K562 (cell line): ENCODE data around the gene TXNRD1. TPM values are rescaled to one million over a fixed set of nuclear protein-coding genes. Genes with fewer than 3 reads are reported as not detected.

Experiments used
- ADNP ChIP-seq: fragments of 200-800 bp; sonication (Bioruptor generic); IDR thresholded peaks from 2 replicates; pipeline ENCODE4 v1.6.1; 2016; ENCODE audit warnings: missing genetic modification characterization, missing compliant biosample characterization
- AFF1 ChIP-seq, 2 experiments: fragments of 450-650 bp; IDR thresholded peaks; 2 replicates each; pipeline ENCODE4 v1.6.1; 2018; ENCODE audit warnings: mild to moderate bottlenecking in 2 of 2, low read depth in 1 of 2; ENCODE audit not compliant: partially characterized antibody in 2 of 2
- BHLHE40 ChIP-seq: IDR thresholded peaks from 2 replicates; pipeline ENCODE4 v1.6.1; 2011; ENCODE audit warnings: low read length, improper control_type of control experiment
- FOXJ2 ChIP-seq: fragments of 200-800 bp; sonication (Bioruptor generic); IDR thresholded peaks from 2 replicates; pipeline ENCODE4 v1.6.1; 2016; ENCODE audit warnings: missing genetic modification characterization, missing compliant biosample characterization
- LCOR ChIP-seq: sonication (generic); formaldehyde crosslinking; IDR thresholded peaks from 2 replicates; pipeline ENCODE4 v1.8.0; 2022; ENCODE audit warnings: mild to moderate bottlenecking, missing genetic modification reagents
- RUNX1 ChIP-seq: sonication (generic); IDR thresholded peaks from 2 replicates; pipeline ENCODE4 v1.6.1; 2016; ENCODE audit warnings: antibody characterized with exemption, low read depth
- SIN3B ChIP-seq: fragments of 450-650 bp; IDR thresholded peaks from 2 replicates; pipeline ENCODE4 v1.6.1; 2017; ENCODE audit warnings: low read depth, mild to moderate bottlenecking, moderate library complexity
- SREBF1 ChIP-seq: fragments of 150-350 bp; IDR thresholded peaks from 2 replicates; pipeline ENCODE4 v1.6.1; 2014; ENCODE audit warnings: antibody characterized with exemption, low read depth, low read length, borderline replicate concordance
- SRSF9 ChIP-seq: fragments of 200-400 bp; formaldehyde crosslinking; IDR thresholded peaks from 2 replicates; pipeline ENCODE4 v1.6.1; 2017; ENCODE audit warnings: low read depth, low read length, borderline replicate concordance
- YY1 ChIP-seq, 3 experiments: IDR thresholded peaks; 2 replicates each; pipeline ENCODE4 v1.6.1; 2011; ENCODE audit warnings: low read length in 2 of 3, mild to moderate bottlenecking in 2 of 3, moderate library complexity in 2 of 3, borderline replicate concordance in 1 of 3, control low read depth in 1 of 3, low read depth in 1 of 3; ENCODE audit not compliant: insufficient read depth in 3 of 3, insufficient replicate concordance in 2 of 3, control insufficient read depth in 1 of 3, insufficient read length in 1 of 3; ENCODE audit errors: extremely low read depth in 1 of 3
- ZNF561 ChIP-seq: fragments of 450-650 bp; formaldehyde crosslinking; conservative IDR thresholded peaks from 2 replicates; pipeline ENCODE4 v1.4.0; 2020; ENCODE audit warnings: mild to moderate bottlenecking, moderate library complexity
- ZNF699 ChIP-seq: fragments of 250-450 bp; sonication (Bioruptor Pico); IDR thresholded peaks from 2 replicates; pipeline ENCODE4 v1.8.0; 2021; ENCODE audit warnings: mild to moderate bottlenecking, moderate library complexity; ENCODE audit not compliant: insufficient replicate concordance
- polyA plus RNA-seq, 8 experiments: library from polyadenylated mRNA; depleted of rRNA in 4 of 8; stranded (reverse) in 5 of 8; unstranded in 3 of 8; fragments of >200 nt; fragmentation: Nextera tagmentation in 2 of 8; fragmentation: Illumina TruSeq in 1 of 8; extraction: Ambion mirVana in 2 of 8; extraction: Trizol in 1 of 8; gene quantifications; 2 replicates each; pipeline versions ENCODE4 v1.2.1 to v1.2.3, GENCODE V29; 2011 to 2014; ENCODE audit warnings: inconsistent platforms in 1 of 8, missing spikeins in 1 of 8
- total RNA-seq, 7 experiments: library from RNA; depleted of rRNA in 6 of 7; stranded (reverse); fragments of >200 nt in 6 of 7; fragmentation: Illumina TruSeq in 2 of 7; extraction: Trizol in 2 of 7; gene quantifications; 2 replicates each; pipeline versions ENCODE4 v1.2.1 to v1.2.3, GENCODE V29; 2011 to 2021; ENCODE audit warnings: low replicate concordance in 1 of 7
- TF ChIP-seq, protein P1 (sequence below): IDR thresholded peaks from 3 replicates; pipeline ENCODE4 v1.6.1; 2011; ENCODE audit warnings: borderline replicate concordance, mild to moderate bottlenecking, moderate library complexity; ENCODE audit not compliant: insufficient read length; ENCODE audit errors: extremely low read depth
- TF ChIP-seq, protein P2 (sequence below), 3 experiments: fragments of 200-800 bp in 1 of 3; fragments of 250-450 bp in 1 of 3; fragments of 450-650 bp in 1 of 3; sonication (Bioruptor Pico) in 1 of 3; sonication (Bioruptor generic) in 1 of 3; formaldehyde crosslinking in 1 of 3; IDR thresholded peaks; 2 replicates each; pipeline versions ENCODE4 v1.6.1 to v1.8.0; 2016 to 2022; ENCODE audit warnings: mild to moderate bottlenecking in 2 of 3, missing genetic modification characterization in 2 of 3, missing compliant biosample characterization in 1 of 3, moderate library complexity in 1 of 3

TXNRD1 gene
- total and polyA plus RNA-seq, 9 of the 15 experiments (the other 6 are each of a cell fraction or from before 2014, with no cell fraction given) = 107 to 189 (median 146) TPM

- TF ChIP-seq, protein P1, sequence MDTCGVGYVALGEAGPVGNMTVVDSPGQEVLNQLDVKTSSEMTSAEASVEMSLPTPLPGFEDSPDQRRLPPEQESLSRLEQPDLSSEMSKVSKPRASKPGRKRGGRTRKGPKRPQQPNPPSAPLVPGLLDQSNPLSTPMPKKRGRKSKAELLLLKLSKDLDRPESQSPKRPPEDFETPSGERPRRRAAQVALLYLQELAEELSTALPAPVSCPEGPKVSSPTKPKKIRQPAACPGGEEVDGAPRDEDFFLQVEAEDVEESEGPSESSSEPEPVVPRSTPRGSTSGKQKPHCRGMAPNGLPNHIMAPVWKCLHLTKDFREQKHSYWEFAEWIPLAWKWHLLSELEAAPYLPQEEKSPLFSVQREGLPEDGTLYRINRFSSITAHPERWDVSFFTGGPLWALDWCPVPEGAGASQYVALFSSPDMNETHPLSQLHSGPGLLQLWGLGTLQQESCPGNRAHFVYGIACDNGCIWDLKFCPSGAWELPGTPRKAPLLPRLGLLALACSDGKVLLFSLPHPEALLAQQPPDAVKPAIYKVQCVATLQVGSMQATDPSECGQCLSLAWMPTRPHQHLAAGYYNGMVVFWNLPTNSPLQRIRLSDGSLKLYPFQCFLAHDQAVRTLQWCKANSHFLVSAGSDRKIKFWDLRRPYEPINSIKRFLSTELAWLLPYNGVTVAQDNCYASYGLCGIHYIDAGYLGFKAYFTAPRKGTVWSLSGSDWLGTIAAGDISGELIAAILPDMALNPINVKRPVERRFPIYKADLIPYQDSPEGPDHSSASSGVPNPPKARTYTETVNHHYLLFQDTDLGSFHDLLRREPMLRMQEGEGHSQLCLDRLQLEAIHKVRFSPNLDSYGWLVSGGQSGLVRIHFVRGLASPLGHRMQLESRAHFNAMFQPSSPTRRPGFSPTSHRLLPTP = no peak
- no peak for TF ChIP-seq SRSF9
- no peak for TF ChIP-seq ZNF561 (CRISPR knock-in tag)
- no peak for TF ChIP-seq ZNF699
- TF ChIP-seq SREBF1 = no peak
- TF ChIP-seq FOXJ2 (tag) = no peak
- TF ChIP-seq LCOR (CRISPR knock-in tag) = peak; percentile 30; the same call in 1 of the 2 replicates
- TF ChIP-seq AFF1 (IDR thresholded peaks at IDR 0.05; ENCODE audit: low read depth in 1 of 2, partially characterized antibody in 2 of 2) = no peak
- TF ChIP-seq ADNP (tag) = 0 out of 2 replicates have a peak, but pooled peaks have one; percentile 20
- TF ChIP-seq SIN3B = 0 out of 2 replicates have a peak, but pooled peaks have one; percentile 18
- TF ChIP-seq, protein P2, sequence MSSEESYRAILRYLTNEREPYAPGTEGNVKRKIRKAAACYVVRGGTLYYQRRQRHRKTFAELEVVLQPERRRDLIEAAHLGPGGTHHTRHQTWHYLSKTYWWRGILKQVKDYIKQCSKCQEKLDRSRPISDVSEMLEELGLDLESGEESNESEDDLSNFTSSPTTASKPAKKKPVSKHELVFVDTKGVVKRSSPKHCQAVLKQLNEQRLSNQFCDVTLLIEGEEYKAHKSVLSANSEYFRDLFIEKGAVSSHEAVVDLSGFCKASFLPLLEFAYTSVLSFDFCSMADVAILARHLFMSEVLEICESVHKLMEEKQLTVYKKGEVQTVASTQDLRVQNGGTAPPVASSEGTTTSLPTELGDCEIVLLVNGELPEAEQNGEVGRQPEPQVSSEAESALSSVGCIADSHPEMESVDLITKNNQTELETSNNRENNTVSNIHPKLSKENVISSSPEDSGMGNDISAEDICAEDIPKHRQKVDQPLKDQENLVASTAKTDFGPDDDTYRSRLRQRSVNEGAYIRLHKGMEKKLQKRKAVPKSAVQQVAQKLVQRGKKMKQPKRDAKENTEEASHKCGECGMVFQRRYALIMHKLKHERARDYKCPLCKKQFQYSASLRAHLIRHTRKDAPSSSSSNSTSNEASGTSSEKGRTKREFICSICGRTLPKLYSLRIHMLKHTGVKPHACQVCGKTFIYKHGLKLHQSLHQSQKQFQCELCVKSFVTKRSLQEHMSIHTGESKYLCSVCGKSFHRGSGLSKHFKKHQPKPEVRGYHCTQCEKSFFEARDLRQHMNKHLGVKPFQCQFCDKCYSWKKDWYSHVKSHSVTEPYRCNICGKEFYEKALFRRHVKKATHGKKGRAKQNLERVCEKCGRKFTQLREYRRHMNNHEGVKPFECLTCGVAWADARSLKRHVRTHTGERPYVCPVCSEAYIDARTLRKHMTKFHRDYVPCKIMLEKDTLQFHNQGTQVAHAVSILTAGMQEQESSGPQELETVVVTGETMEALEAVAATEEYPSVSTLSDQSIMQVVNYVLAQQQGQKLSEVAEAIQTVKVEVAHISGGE (CRISPR knock-in tag; IDR thresholded peaks at IDR 0.05) = no peak
- no peak for TF ChIP-seq YY1 (IDR thresholded peaks at IDR 0.05; ENCODE audit: borderline replicate concordance in 1 of 3, control insufficient read depth in 1 of 3, extremely low read depth in 1 of 3, insufficient read depth in 3 of 3, insufficient read length in 1 of 3, insufficient replicate concordance in 2 of 3, low read depth in 1 of 3, low read length in 2 of 3)
- TF ChIP-seq BHLHE40 = peak; percentile 49; the same call in 1 of the 2 replicates
- no peak for TF ChIP-seq RUNX1
Measured at GRCh38 chr12:104358353-104359003, 142.9 kb downstream of the TXNRD1 start (continued).
